Neural progenitor cell (in vitro differentiated cells): ENCODE data around the gene PARD3B. TPM values are rescaled to one million over a fixed set of nuclear protein-coding genes. Genes with fewer than 3 reads are reported as not detected.

Experiments
- DNase-seq: peaks from one replicate; pipeline ENCODE4 v3.0.0-alpha.2; 2016; ENCODE audit warnings: low spot score
- H2AFZ ChIP-seq: fragments of 200-600 bp; sonication (generic); replicated peaks from 2 replicates; pipeline ENCODE4 v1.6.1; 2016; ENCODE audit warnings: antibody characterized with exemption
- H3F3A ChIP-seq: fragments of 200-600 bp; sonication (generic); 2 replicates; pipeline ENCODE4 v1.6.1; 2016; ENCODE audit warnings: antibody characterized with exemption, low read depth
- H3K27ac ChIP-seq: fragments of 200-600 bp; sonication (generic); 2 replicates; pipeline ENCODE4 v1.5.1; 2016; ENCODE audit warnings: mild to moderate bottlenecking
- H3K27me3 ChIP-seq: fragments of 200-600 bp; sonication (generic); 2 replicates; pipeline ENCODE4 v1.6.1; 2016; ENCODE audit warnings: mild to moderate bottlenecking, moderate library complexity
- H3K36me3 ChIP-seq: fragments of 200-600 bp; sonication (generic); 2 replicates; pipeline ENCODE4 v1.5.1; 2016
- H3K4me1 ChIP-seq: fragments of 200-600 bp; sonication (generic); 2 replicates; pipeline ENCODE4 v1.6.1; 2016; ENCODE audit warnings: mixed run types
- H3K4me2 ChIP-seq: fragments of 200-600 bp; sonication (generic); 2 replicates; pipeline ENCODE4 v1.6.1; 2016
- H3K4me3 ChIP-seq: fragments of 200-600 bp; sonication (generic); 2 replicates; pipeline ENCODE4 v1.5.1; 2016
- H3K79me2 ChIP-seq: fragments of 200-600 bp; sonication (generic); 2 replicates; pipeline ENCODE4 v1.6.1; 2016; ENCODE audit warnings: low read depth
- H3K9ac ChIP-seq: fragments of 200-600 bp; sonication (generic); 2 replicates; pipeline ENCODE4 v1.6.1; 2016
- H3K9me3 ChIP-seq: fragments of 200-600 bp; sonication (generic); 2 replicates; pipeline ENCODE4 v1.5.1; 2016; ENCODE audit warnings: low read depth
- H4K20me1 ChIP-seq: fragments of 200-600 bp; sonication (generic); 2 replicates; pipeline ENCODE4 v1.6.1; 2016; ENCODE audit warnings: low read depth
- H3K27ac Mint-ChIP-seq: 3 replicates; pipeline ENCODE4 v1.8.0; 2021; ENCODE audit warnings: mixed read lengths
- H3K27me3 Mint-ChIP-seq: 2 replicates; pipeline ENCODE4 v1.8.0; 2022; ENCODE audit warnings: low read depth, mild to moderate bottlenecking, inconsistent platforms, moderate library complexity, mixed read lengths; ENCODE audit not compliant: insufficient read depth
- H3K36me3 Mint-ChIP-seq: 3 replicates; pipeline ENCODE4 v1.8.0; 2021; ENCODE audit warnings: mixed read lengths
- H3K4me1 Mint-ChIP-seq: 3 replicates; pipeline ENCODE4 v1.8.0; 2021; ENCODE audit warnings: mixed read lengths
- H3K4me3 Mint-ChIP-seq: 3 replicates; pipeline ENCODE4 v1.8.0; 2021; ENCODE audit warnings: mild to moderate bottlenecking, moderate library complexity, mixed read lengths
- H3K9me3 Mint-ChIP-seq: 3 replicates; pipeline ENCODE4 v1.8.0; 2020; ENCODE audit warnings: mixed read lengths
- EZH2 ChIP-seq: fragments of 200-600 bp; sonication (generic); IDR thresholded peaks from 2 replicates; pipeline ENCODE4 v1.6.1; 2017; ENCODE audit warnings: antibody characterized with exemption, mild to moderate bottlenecking, moderate library complexity
- EZH2phosphoT487 ChIP-seq: fragments of 200-600 bp; sonication (generic); IDR thresholded peaks from 2 replicates; pipeline ENCODE4 v1.6.1; 2017; ENCODE audit warnings: antibody characterized with exemption
- small RNA-seq: library from RNA; depleted of rRNA; stranded (forward); fragments of <200 nt; gene quantifications from one replicate; pipeline ENCODE3, GENCODE V24; 2015
- total RNA-seq: library from RNA; depleted of rRNA; stranded (reverse); fragments of >200 nt; gene quantifications from 2 replicates; pipeline ENCODE4 v1.2.3, GENCODE V29; 2015; ENCODE audit warnings: low replicate concordance
- TF ChIP-seq, protein P1 (sequence below): fragments of 200-600 bp; sonication (generic); IDR thresholded peaks from 2 replicates; pipeline ENCODE4 v1.5.1; 2017; ENCODE audit warnings: antibody characterized with exemption, mild to moderate bottlenecking

PARD3B gene
- total RNA-seq, 1 donor from 2014 or later: 8.4 TPM

DNA sequence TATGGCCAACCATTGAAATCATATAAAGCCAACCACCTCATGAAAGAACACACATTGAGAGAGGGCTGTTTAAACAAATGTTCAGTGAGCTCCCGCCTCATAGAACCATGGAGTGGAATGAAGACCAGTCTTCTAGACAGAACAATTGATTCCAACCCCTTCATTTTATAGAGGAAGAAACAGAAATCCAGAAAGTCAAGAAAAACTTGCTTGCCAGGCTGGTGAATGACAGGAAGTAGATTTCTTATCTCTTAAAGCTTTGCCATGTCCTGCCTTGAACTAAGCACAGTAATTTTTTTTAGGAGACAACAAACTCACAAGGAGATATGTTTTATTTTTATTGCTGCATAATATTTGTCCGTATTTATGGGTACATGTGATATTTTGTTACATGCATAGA is 1120.5 kb downstream of the PARD3B start:
- Mint-ChIP-seq H3K27me3 (peaks cover 20% of the 10 kb centered on the region), H3K36me3 (peaks cover 6% of the 10 kb centered on the region), H3K27ac (no peak overlapping the region), H3K4me3 (no peak overlapping the region), H3K4me1 (peaks cover 4% of the 10 kb centered on the region), H3K9me3 (peaks cover 26% of the 10 kb centered on the region)
- H3K4me3 ChIP-seq: no peak overlapping the region
- H3K27me3 ChIP-seq: no peaks in the 10 kb centered on the region
- no peak overlapping the region for H3K27ac ChIP-seq
- peaks cover 4% of the 10 kb centered on the region for H3K9me3 ChIP-seq
- H2AFZ ChIP-seq: no peak overlapping the region
- H3F3A ChIP-seq: no peaks in the 10 kb centered on the region
- no peak for TF ChIP-seq EZH2
- TF ChIP-seq EZH2phosphoT487: no peak
- TF ChIP-seq, protein P1, sequence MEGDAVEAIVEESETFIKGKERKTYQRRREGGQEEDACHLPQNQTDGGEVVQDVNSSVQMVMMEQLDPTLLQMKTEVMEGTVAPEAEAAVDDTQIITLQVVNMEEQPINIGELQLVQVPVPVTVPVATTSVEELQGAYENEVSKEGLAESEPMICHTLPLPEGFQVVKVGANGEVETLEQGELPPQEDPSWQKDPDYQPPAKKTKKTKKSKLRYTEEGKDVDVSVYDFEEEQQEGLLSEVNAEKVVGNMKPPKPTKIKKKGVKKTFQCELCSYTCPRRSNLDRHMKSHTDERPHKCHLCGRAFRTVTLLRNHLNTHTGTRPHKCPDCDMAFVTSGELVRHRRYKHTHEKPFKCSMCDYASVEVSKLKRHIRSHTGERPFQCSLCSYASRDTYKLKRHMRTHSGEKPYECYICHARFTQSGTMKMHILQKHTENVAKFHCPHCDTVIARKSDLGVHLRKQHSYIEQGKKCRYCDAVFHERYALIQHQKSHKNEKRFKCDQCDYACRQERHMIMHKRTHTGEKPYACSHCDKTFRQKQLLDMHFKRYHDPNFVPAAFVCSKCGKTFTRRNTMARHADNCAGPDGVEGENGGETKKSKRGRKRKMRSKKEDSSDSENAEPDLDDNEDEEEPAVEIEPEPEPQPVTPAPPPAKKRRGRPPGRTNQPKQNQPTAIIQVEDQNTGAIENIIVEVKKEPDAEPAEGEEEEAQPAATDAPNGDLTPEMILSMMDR: no peak
- DNase-seq: no peak
- no peaks in the 10 kb centered on the region for H3K79me2 ChIP-seq
- no peak overlapping the region for H3K4me2 ChIP-seq
- H3K9ac ChIP-seq: no peak overlapping the region
- no peaks in the 10 kb centered on the region for H4K20me1 ChIP-seq
- H3K36me3 ChIP-seq: no peaks in the 10 kb centered on the region
- H3K4me1 ChIP-seq: peaks cover 2% of the 10 kb centered on the region

Small RNA genes lying within 50 kb of the gene (small RNA-seq; reads per million reads assigned to genes)
- gene AC008171.1: not detected
